ENCODE results near the gene NRXN2.

Gene NRXN2

DNA sequence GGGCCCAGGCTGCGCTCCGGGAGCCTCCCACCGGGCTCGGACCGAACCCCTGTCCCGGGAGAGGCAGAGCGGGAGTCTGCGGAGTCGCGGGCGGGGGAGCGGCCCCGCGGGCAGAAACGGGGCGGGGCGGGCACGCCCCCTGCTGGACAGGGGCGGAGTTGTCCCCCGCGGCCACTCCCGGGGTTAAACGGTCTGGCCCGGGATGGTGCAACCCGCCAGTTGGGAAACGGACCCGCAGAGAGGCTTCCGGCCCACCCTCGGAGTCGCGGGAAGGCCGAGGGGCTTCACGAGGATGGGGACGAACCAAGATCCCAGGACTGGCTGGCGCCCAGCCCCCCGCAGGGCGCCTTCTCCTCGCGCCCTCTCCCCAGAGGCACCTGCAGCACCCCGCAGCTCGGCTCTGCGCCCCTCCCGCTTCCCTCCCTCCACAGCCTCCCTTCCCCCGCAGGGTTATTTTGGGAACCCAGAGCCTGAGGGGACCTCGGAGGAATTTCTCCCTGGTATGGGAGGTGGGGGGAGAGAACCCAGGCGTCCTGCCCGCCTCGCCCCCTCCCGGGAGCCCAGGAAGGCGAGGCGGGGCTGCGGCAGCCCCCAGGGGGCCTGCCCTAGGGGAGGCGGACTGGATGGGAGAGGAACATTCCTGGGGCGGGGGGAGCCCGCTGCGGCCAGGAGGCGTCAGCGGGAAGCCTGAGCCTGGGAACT is 20.0 kb upstream of the NRXN2 start:
- DNase-seq: peak; percentile 47

DNA sequence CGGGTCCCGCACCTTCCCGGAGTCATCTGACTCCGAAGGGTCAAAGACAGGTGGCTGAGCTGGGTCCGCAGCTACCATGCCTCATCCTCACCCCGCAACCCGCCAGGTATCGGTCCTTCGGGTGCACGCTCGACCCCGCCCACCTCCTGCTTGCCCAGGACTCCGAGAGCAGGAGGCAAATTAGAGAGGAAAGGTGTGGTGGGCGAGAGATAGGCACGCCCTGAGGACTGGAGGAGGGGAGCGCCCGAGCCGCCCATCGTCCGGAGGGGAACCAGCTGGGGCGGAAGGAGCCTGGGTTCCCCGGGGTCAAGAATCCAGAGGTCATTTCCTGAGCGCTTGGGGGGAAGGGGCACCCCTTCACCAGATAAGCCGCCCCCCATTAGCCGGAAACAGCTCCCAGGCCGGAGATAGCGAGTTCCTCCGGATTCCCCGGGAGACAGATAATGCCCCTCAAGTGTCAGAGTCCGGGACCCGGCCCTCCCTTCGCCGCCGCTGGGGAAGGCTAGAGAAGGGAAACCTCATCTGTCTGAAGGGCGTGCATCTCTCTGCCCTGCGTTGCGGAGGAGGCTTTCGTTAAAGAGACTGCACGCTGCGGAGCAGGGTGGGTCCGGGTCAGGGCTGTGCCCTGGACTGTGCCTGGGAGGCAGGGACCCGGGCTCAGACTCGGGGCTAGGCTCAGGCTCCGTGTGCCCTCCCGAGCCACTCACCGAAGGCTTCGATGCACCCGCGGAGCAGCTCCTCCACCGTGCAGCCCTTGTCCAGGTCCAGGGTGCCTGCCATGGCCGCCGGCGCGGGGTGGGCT is 19.3 kb upstream of the NRXN2 start:
- peak; percentile 35 for DNase-seq

GRCh38 chr11:64741375-64742086 is 18.5 kb upstream of the NRXN2 start:
- no peak for DNase-seq

GRCh38 chr11:64739871-64740270 is 16.9 kb upstream of the NRXN2 start:
- DNase-seq: no peak

DNA sequence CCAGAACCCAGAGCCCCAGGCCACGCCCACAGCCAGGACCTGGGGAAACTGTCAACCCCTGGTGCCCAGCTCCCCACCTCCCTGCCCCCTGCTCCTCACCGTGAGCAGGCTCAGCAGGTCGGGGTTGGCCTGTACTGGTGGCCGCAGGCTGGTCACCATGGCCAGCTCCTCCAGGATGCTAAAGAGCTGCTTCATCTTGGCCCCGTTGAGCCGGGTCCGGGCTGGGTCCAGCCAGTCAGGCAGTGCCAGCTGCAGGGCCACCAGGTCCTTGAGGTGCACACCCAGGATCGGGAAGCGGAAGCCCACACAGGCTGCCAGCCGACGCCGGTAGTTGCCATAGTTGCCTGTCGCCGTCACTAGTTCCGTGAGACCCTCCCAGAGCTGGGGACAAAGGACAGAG is 13.7 kb upstream of the NRXN2 start:
- DNase-seq: no peak

GRCh38 chr11:64735725-64736259 is 12.8 kb upstream of the NRXN2 start:
- DNase-seq: no peak

GRCh38 chr11:64734811-64735724 is 12.1 kb upstream of the NRXN2 start:
- DNase-seq: no peak

- DNase-seq: no peak
Observed at GRCh38 chr11:64731601-64732000, 8.6 kb upstream of the NRXN2 start.

GRCh38 chr11:64729851-64730382 is 6.9 kb upstream of the NRXN2 start:
- DNase-seq: peak; percentile 80

GRCh38 chr11:64728757-64729365 is 5.9 kb upstream of the NRXN2 start:
- DNase-seq: no peak

DNA sequence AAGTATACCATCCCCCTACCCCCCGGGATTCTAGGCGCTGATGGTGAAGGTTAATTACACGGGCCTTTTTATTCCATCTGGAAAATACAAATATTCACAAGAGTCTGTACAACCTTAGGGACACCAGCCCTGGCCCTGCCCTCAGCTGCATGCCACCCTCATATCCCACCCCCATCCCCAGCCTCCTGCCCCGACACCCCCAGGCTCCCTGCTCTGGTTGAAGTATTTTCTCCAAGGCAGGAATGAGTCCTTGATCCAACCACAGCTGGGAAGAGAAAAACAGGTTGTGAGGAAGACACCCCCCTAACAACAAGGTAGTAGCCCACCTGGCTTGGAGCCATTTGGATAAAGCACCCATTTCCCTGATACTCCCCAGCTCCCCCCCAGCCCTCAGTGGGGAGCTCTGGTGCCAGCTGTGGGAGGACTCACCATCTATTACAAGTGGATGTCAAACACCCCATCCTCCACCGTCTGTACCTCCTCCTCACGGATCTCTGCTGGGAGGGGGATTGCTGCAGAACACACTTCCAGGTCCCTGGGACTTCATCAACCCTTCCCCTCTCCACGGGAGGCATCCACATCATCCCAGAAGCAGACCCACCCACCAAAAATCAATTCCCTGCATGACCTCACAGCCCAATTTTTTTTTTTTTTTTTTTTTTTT is 4.0 kb upstream of the NRXN2 start:
- DNase-seq: no peak

DNA sequence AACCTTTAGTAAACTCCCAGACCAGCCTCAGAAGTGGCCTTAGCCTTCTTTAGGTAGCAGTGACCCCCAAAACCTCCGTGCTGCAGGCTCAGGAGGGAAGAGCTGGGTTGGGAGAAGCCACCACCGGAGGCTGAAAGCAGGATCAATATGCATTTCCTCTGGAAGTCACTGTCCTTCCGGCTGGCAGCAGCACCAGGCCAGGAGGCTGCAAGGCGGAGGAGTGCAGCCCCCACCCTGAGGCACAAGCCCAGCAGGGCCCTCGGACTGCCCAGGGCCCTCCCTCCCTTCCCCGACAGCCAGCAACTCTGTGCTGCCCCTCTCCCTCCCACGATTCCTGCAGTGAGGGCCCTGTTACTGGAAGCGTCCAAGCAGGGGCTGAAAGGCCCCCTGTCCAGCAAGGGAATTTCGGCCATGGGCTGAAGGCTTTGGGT is 3.2 kb upstream of the NRXN2 start:
- no peak for DNase-seq

- DNase-seq: no peak
Observed at GRCh38 chr11:64724863-64725532, 2.0 kb upstream of the NRXN2 start.

GRCh38 chr11:64723907-64724862 is 1.2 kb upstream of the NRXN2 start:
- DNase-seq: no peak

GRCh38 chr11:64722141-64723065 is 594 bp downstream of the NRXN2 start:
- no peak for DNase-seq

- DNase-seq: no peak
Observed at GRCh38 chr11:64721359-64721699, 1.7 kb downstream of the NRXN2 start.

- DNase-seq: no peak
Observed at GRCh38 chr11:64720640-64721358, 2.2 kb downstream of the NRXN2 start.

GRCh38 chr11:64720167-64720566 is 2.8 kb downstream of the NRXN2 start:
- DNase-seq: no peak
